GM12878 (cell line): ENCODE data around the gene NDOR1.

Experiments used
- EP300 ChIP-seq, 2 experiments: fragments of 150-350 bp in 1 of 2; IDR thresholded peaks; 2 replicates each; pipeline ENCODE4 v1.6.1; 2011 to 2012; ENCODE audit warnings: low read depth in 2 of 2, low read length in 2 of 2, borderline replicate concordance in 1 of 2, improper control_type of control experiment in 1 of 2, inconsistent platforms in 1 of 2; ENCODE audit not compliant: control insufficient read depth in 1 of 2
- EZH2 ChIP-seq: IDR thresholded peaks from 2 replicates; pipeline ENCODE4 v1.6.1; 2012; ENCODE audit warnings: low read depth, mild to moderate bottlenecking, control low read depth, inconsistent platforms, low read length, borderline replicate concordance; ENCODE audit not compliant: control insufficient read depth
- POLR2A ChIP-seq: IDR thresholded peaks from 2 replicates; pipeline ENCODE4 v1.6.1; 2011; ENCODE audit warnings: low read depth, mild to moderate bottlenecking, low read length
- STAT1 ChIP-seq: fragments of 450-650 bp; conservative IDR thresholded peaks from 2 replicates; pipeline ENCODE4 v1.6.1; 2014; ENCODE audit warnings: antibody characterized with exemption, mild to moderate bottlenecking
- YY1 ChIP-seq: IDR thresholded peaks from 2 replicates; pipeline ENCODE4 v1.6.1; 2011; ENCODE audit warnings: low read depth, mild to moderate bottlenecking, low read length
- TF ChIP-seq, protein P1 (sequence below), 3 experiments: IDR thresholded peaks in 2 of 3; conservative IDR thresholded peaks in 1 of 3; 2 replicates each; pipeline ENCODE4 v1.5.1; 2011; ENCODE audit warnings: low read depth in 3 of 3, low read length in 3 of 3, mild to moderate bottlenecking in 3 of 3, control low read depth in 2 of 3, moderate library complexity in 2 of 3, inconsistent platforms in 1 of 3, mixed read lengths in 1 of 3; ENCODE audit not compliant: control insufficient read depth in 2 of 3, insufficient read depth in 1 of 3; ENCODE audit errors: extremely low read depth in 1 of 3
- TF ChIP-seq, protein P2 (sequence below): IDR thresholded peaks from 2 replicates; pipeline ENCODE4 v1.6.1; 2012; ENCODE audit warnings: low read depth, low read length, improper control_type of control experiment

DNA sequence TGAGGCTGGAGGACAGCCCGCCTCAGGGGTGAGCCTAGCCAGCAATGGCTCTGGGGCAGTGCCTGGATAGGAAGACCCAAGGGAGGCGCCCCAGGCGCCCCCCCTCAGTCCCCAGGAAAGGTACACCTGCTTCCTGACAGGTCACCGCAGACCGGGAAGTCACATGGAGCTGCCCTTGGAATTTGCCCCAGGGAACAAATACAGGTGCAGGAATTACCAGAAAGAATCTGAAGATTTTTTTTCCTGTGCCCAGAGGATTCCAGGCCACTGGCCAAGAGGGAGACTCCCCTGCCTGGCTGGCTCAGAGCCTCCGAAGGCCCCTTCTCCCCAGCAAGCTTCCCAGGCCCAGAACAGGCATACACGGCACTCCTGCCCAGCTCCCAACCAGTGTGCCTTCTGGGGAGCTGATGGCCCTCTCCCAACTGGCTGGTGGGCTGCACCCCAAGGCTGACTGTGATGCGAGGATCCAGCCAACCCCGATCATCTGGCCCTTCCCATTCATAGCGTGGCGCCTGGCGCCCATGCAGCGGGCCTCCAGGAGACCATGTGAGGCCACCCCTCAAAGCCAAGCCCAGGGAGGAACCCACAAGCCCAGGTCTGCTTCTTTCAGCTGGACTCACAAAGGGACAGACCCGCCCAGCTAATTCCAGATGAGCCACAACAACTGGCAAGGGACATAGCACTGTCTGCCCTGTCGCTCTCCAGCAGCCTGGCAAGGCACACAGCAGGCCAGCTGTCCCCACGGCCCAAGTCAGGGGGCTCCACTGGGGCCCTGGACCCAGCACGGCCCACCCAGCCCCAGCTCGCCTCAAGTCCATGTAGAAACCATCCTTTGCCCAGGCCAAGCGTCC is 7.2 kb upstream of the NDOR1 start:
- TF ChIP-seq, protein P1, sequence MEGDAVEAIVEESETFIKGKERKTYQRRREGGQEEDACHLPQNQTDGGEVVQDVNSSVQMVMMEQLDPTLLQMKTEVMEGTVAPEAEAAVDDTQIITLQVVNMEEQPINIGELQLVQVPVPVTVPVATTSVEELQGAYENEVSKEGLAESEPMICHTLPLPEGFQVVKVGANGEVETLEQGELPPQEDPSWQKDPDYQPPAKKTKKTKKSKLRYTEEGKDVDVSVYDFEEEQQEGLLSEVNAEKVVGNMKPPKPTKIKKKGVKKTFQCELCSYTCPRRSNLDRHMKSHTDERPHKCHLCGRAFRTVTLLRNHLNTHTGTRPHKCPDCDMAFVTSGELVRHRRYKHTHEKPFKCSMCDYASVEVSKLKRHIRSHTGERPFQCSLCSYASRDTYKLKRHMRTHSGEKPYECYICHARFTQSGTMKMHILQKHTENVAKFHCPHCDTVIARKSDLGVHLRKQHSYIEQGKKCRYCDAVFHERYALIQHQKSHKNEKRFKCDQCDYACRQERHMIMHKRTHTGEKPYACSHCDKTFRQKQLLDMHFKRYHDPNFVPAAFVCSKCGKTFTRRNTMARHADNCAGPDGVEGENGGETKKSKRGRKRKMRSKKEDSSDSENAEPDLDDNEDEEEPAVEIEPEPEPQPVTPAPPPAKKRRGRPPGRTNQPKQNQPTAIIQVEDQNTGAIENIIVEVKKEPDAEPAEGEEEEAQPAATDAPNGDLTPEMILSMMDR (IDR thresholded peaks at IDR 0.05 in 2 of 3, conservative IDR thresholded peaks at IDR 0.05 in 1 of 3; ENCODE audit: control insufficient read depth in 2 of 3, extremely low read depth in 1 of 3, insufficient read depth in 1 of 3, low read depth in 3 of 3, low read length in 3 of 3), result no peak
- TF ChIP-seq, protein P2, sequence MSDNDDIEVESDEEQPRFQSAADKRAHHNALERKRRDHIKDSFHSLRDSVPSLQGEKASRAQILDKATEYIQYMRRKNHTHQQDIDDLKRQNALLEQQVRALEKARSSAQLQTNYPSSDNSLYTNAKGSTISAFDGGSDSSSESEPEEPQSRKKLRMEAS, result no peak
- TF ChIP-seq STAT1 (no peak), POLR2A (no peak), YY1 (no peak), EZH2 (no peak), EP300 (IDR thresholded peaks at IDR 0.05; ENCODE audit: borderline replicate concordance in 1 of 2, control insufficient read depth in 1 of 2, low read depth in 2 of 2, low read length in 2 of 2) (no peak)
